Astrocyte of the cerebellum (primary cell): ENCODE measurements around the gene PHTF1.

Experiments used
- DNase-seq: peaks from one replicate; pipeline ENCODE4 v3.0.0-alpha.2; 2011; ENCODE audit warnings: low read depth
- H3K4me3 ChIP-seq: 2 replicates; pipeline ENCODE4 v1.5.1; 2011; ENCODE audit warnings: mild to moderate bottlenecking, low read depth, low read length, moderate library complexity
- in situ Hi-C: cut with HindIII; loops from 2 replicates; pipeline ENCODE4 v1.10.0; 2017; ENCODE audit warnings: low sequenced_read_pairs
- TF ChIP-seq, protein P1 (sequence below): IDR thresholded peaks from 2 replicates; pipeline ENCODE4 v1.5.1; 2012; ENCODE audit warnings: low read length, low read depth, moderate library complexity, mild to moderate bottlenecking; ENCODE audit errors: missing control alignments

The PHTF1 gene

DNA sequence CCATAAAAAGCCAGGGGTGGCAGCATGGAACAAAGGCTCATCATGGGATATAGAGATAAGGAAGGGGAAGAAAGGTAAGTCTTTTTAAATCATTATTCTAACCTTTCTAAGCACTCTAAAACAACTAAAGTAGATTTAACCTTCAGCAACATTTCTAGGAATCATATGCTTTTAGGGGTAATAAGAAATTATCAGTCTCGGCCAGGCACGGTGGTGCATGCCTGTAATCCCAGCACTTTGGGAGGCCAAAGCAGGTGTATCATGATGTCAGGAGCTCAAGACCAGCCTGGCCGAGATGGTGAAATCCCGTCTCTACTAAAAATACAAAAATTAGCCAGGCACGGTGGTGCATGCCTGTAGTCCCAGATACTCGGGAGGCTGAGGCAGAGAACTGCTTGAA lies 20.3 kb upstream of the PHTF1 start:
- no peak overlapping the region for H3K4me3 ChIP-seq
- DNase-seq = no peak
- TF ChIP-seq, protein P1, sequence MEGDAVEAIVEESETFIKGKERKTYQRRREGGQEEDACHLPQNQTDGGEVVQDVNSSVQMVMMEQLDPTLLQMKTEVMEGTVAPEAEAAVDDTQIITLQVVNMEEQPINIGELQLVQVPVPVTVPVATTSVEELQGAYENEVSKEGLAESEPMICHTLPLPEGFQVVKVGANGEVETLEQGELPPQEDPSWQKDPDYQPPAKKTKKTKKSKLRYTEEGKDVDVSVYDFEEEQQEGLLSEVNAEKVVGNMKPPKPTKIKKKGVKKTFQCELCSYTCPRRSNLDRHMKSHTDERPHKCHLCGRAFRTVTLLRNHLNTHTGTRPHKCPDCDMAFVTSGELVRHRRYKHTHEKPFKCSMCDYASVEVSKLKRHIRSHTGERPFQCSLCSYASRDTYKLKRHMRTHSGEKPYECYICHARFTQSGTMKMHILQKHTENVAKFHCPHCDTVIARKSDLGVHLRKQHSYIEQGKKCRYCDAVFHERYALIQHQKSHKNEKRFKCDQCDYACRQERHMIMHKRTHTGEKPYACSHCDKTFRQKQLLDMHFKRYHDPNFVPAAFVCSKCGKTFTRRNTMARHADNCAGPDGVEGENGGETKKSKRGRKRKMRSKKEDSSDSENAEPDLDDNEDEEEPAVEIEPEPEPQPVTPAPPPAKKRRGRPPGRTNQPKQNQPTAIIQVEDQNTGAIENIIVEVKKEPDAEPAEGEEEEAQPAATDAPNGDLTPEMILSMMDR = no peak
- in situ Hi-C loops = no loop called here

DNA sequence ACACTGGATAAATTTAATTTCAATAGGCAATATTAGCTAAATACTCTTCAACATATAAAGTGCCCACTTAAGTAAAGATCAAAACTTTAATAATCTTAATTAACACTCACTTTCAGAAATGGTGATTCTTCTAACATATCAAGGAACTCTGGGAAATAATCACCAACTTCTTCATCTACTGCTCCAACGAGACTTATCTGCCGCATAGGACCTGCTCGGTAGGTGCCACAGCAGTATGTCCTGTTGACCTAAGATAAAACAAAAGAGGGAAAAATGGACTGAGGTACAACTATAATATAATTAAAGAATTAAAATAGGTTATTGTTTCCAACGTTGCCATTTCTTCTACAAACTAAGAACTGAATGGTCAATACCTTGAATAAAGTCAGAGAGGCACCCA lies 18.3 kb upstream of the PHTF1 start:
- in situ Hi-C loops = no loop called here
- H3K4me3 ChIP-seq = no peak overlapping the region
- TF ChIP-seq, protein P1 = no peak
- no peak for DNase-seq

DNA sequence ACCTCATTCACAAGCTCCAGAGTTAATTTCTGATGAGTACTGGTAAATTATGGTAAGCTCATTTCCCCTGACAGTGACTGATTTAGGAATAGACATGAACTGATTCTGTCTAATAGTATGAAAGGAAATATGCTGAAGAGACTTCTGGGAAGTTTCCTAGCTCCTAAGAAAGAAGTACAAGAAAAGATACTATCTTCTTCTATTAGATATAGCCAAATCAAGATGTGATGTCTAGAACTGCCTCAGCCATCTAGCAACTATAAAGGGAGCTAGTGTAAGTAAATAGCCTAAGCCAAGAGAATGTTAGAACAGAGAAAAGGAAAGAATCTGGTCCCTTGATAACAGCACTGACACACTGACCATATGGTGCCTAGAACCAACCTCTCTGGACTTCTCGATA lies 10.7 kb upstream of the PHTF1 start:
- no peak for DNase-seq
- TF ChIP-seq, protein P1 = no peak
- in situ Hi-C loops = no loop called here
- no peak overlapping the region for H3K4me3 ChIP-seq

DNA sequence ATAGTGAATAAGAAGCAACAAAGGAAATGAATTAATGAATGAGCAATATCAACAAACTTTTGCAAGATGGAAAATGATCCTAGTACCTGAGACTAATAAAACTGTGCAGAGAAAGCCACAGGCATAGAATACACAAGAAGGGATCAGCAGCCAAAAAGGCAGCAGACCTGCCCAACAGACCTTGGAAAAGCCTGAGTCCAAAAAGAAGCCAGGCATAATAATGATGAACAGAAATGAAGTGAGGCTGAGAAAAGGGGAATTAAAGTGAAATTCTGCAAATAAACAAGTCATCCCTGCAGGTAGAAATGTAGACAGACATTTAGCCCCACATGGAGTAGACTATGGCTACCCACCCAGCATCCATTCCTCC lies 10.3 kb upstream of the PHTF1 start:
- in situ Hi-C loops = no loop called here
- DNase-seq = no peak
- TF ChIP-seq, protein P1 = no peak
- no peak overlapping the region for H3K4me3 ChIP-seq

DNA sequence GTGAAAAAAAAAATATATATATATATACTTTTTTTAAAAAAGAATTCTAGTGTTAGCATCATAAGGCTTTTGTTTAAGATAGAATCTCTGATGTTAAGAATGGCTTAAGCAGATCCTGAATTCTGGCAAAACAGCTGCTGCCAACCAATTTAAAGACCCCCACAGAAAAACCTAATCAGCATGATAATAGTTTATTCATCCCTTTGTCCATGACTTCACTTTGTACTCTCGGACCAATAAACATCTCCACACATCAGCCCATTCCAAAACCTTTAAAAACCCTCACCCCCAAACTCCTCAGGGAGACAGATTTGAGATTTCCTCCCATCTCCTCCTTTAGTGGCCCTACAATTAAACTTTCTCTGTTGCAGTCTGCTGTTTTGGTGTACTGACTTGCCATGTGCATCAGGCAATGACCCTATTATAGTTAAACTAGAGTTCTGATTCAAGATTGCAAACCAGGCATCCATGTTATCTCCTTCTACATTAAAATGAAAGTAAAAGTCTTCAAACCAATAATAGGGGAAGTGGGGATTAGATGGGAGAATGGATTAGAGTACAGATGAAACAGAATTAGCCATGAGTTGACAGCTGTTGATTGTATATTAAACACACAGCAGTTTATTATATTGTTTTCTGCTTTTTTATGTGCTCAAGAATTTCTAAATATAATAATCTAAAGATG lies 9.8 kb upstream of the PHTF1 start:
- TF ChIP-seq, protein P1 = no peak
- in situ Hi-C loops = no loop called here
- H3K4me3 ChIP-seq = no peak overlapping the region
- no peak for DNase-seq

DNA sequence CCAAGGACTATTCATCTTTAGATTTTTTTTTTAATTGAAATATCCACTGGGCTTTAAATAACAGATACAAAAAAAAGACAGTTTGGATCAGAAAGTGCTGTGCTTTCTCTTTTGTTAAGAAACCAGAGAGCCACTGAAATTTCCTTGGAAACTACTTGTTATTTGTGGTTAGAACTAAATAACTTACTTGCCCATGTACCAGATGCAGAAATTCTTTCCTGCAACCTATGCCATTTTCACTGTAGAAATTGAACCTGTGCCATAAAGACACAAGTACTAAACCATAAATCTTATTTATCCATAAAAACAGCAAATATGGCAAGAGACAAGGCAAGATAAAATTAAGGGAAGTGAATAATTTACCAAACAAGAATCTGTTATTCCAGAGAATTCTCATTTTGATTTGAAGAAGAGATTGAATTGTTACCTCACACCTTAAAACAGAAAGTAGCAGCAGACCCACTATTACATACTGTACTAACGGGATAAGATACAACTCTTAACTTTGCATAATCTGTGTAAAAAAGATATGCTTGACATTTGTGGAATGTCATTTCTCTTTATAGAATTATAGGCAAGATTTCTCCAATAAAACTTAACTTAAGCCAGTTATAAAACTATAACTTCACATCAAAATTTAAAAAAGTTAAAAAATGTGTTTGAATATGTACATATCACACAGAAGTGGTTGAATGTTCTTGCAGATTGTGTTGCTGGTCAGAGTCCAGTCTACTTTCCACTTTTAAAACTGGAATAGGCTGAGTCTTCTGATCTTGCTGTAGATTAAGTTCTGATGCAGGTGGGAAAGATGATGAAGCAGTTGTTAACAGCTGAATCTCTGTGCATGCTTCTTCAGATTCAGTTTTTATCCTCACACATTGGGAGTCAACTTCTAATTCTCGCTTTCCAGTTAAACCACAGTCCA lies 6.3 kb upstream of the PHTF1 start:
- TF ChIP-seq, protein P1 = no peak
- in situ Hi-C loops = no loop called here
- peak; percentile 82 for DNase-seq
- no peak overlapping the region for H3K4me3 ChIP-seq
